ENCODE results near the gene ILKAP.
"Not testable (repeated sequence)": the region's sequence is repeated elsewhere in the genome, so short reads cannot be mapped to it uniquely, and the experiment has no call there.

ILKAP gene

GRCh38 chr2:238202326-238203093 lies 985 bp downstream of the ILKAP start:
- DNase-seq (ENCODE audit: insufficient read length, low spot score), result peak; percentile 41
- no peak for TF ChIP-seq POLR2A (IDR thresholded peaks at IDR 0.05; ENCODE audit: low read depth, low read length)
- FAIRE-seq, result no peak

GRCh38 chr2:238190445-238190844 lies 13.1 kb downstream of the ILKAP start:
- TF ChIP-seq POLR2A (IDR thresholded peaks at IDR 0.05; ENCODE audit: low read depth, low read length), result no peak
- no peak for DNase-seq (ENCODE audit: insufficient read length, low spot score)
- FAIRE-seq, result no peak

GRCh38 chr2:238187618-238188548 lies 15.6 kb downstream of the ILKAP start:
- no peak for FAIRE-seq
- TF ChIP-seq POLR2A (IDR thresholded peaks at IDR 0.05; ENCODE audit: low read depth, low read length), result no peak
- DNase-seq (ENCODE audit: insufficient read length, low spot score), result no peak

- TF ChIP-seq POLR2A (IDR thresholded peaks at IDR 0.05; ENCODE audit: low read depth, low read length), result no peak
- FAIRE-seq, result no peak
- no peak for DNase-seq (ENCODE audit: insufficient read length, low spot score)
These were observed 19.7 kb downstream of the ILKAP start for GRCh38 chr2:238183821-238184220.

- DNase-seq (ENCODE audit: insufficient read length, low spot score) (no peak), FAIRE-seq (no peak)
- no peak for TF ChIP-seq POLR2A (IDR thresholded peaks at IDR 0.05; ENCODE audit: low read depth, low read length)
These were observed 21.1 kb downstream of the ILKAP start for GRCh38 chr2:238182362-238182761.

GRCh38 chr2:238180554-238180953 lies 22.9 kb downstream of the ILKAP start:
- FAIRE-seq, result no peak
- no peak for DNase-seq (ENCODE audit: insufficient read length, low spot score)
- TF ChIP-seq POLR2A (IDR thresholded peaks at IDR 0.05; ENCODE audit: low read depth, low read length), result no peak

GRCh38 chr2:238176613-238177012 lies 26.9 kb downstream of the ILKAP start:
- no peak for TF ChIP-seq POLR2A (IDR thresholded peaks at IDR 0.05; ENCODE audit: low read depth, low read length)
- FAIRE-seq, result no peak
- no peak for DNase-seq (ENCODE audit: insufficient read length, low spot score)

- DNase-seq (ENCODE audit: insufficient read length, low spot score), result no peak
- no peak for TF ChIP-seq POLR2A (IDR thresholded peaks at IDR 0.05; ENCODE audit: low read depth, low read length)
- no peak for FAIRE-seq
These were observed 28.8 kb downstream of the ILKAP start for GRCh38 chr2:238174701-238175100.

GRCh38 chr2:238174291-238174690 lies 29.2 kb downstream of the ILKAP start:
- FAIRE-seq, result no peak
- no peak for TF ChIP-seq POLR2A (IDR thresholded peaks at IDR 0.05; ENCODE audit: low read depth, low read length)
- DNase-seq (ENCODE audit: insufficient read length, low spot score), result no peak

- TF ChIP-seq POLR2A (IDR thresholded peaks at IDR 0.05; ENCODE audit: low read depth, low read length), result no peak
- no peak for DNase-seq (ENCODE audit: insufficient read length, low spot score)
- FAIRE-seq, result no peak
These were observed 29.8 kb downstream of the ILKAP start for GRCh38 chr2:238173692-238174091.

GRCh38 chr2:238172439-238172838 lies 31.1 kb downstream of the ILKAP start:
- DNase-seq (ENCODE audit: insufficient read length, low spot score) (no peak), FAIRE-seq (no peak)
- TF ChIP-seq POLR2A (IDR thresholded peaks at IDR 0.05; ENCODE audit: low read depth, low read length), result no peak

GRCh38 chr2:238171575-238172187 lies 31.8 kb downstream of the ILKAP start:
- no peak for FAIRE-seq

GRCh38 chr2:238171072-238171431 lies 32.4 kb downstream of the ILKAP start:
- FAIRE-seq; DNase-seq (ENCODE audit: insufficient read length, low spot score): not testable (repeated sequence)

More at GRCh38 chr2:238171575-238172187, 31.8 kb downstream of the ILKAP start:
- no peak for TF ChIP-seq POLR2A (IDR thresholded peaks at IDR 0.05; ENCODE audit: low read depth, low read length)
- DNase-seq (ENCODE audit: insufficient read length, low spot score), result no peak

- FAIRE-seq, result no peak
- no peak for TF ChIP-seq POLR2A (IDR thresholded peaks at IDR 0.05; ENCODE audit: low read depth, low read length)
- DNase-seq (ENCODE audit: insufficient read length, low spot score), result no peak
These were observed 33.0 kb downstream of the ILKAP start for GRCh38 chr2:238170386-238171071.
